HepG2 (cell line): ENCODE data around the gene KREMEN1. TPM values are rescaled to one million over a fixed set of nuclear protein-coding genes. Genes with fewer than 3 reads are reported as not detected.
A peak's percentile ranks its signal among the peaks of the same experiment; 100 is the strongest.

Experiments
- ATAC-seq: fragments of 200-7000 bp; cut with Tn5 transposase; 3 replicates; pipeline ENCODE4 v1.9.1; 2020; ENCODE audit warnings: mild to moderate bottlenecking, moderate library complexity
- BruUV-seq: library from RNA; stranded (reverse); fragments of 400-500 nt; replicated peaks from 2 replicates; lab custom pipeline; 2021; lab: Mats Ljungman, UMichigan
- CTCF ChIA-PET: fragments of 300-600 bp; formaldehyde crosslinking; extraction: SDS; loops from one replicate; lab custom pipeline; 2021; ENCODE audit warnings: low total read pairs, inconsistent platforms, low intra/inter-chr PET ratio; lab: Yijun Ruan, JAX
- POLR2A ChIA-PET: fragments of 350-600 bp; sonication (Branson Sonifier 250); formaldehyde crosslinking; loops from one replicate; lab custom pipeline; 2020; ENCODE audit warnings: antibody characterized with exemption, inconsistent platforms; lab: Yijun Ruan, JAX
- DNase-seq: peaks from one replicate; pipeline ENCODE4 v3.0.0-alpha.2; 2015; ENCODE audit warnings: low spot score
- FAIRE-seq: peaks from 3 replicates; lab custom pipeline; 2011; peaks lifted over from hg19 to GRCh38; lab: Jason Lieb, UNC
- H2AFZ ChIP-seq: one replicate; pipeline ENCODE4 v1.6.1; 2011; ENCODE audit warnings: low read length, inconsistent platforms
- H3K27ac ChIP-seq: fragments of 300-600 bp; 3 replicates; pipeline ENCODE4 v1.8.0; 2011; ENCODE audit warnings: mixed run types, mild to moderate bottlenecking, mixed read lengths, low read length, inconsistent platforms; ENCODE audit not compliant: insufficient read depth; ENCODE audit errors: extremely low read length
- H3K27me3 ChIP-seq, 2 experiments: fragments of 200-600 bp in 1 of 2; 2 replicates in 1 of 2; 3 replicates in 1 of 2; pipeline versions ENCODE4 v1.6.0 to v1.8.0; 2011; ENCODE audit warnings: low read length in 2 of 2, mild to moderate bottlenecking in 2 of 2, moderate library complexity in 2 of 2, inconsistent platforms in 1 of 2; ENCODE audit not compliant: insufficient read depth in 2 of 2, control insufficient read depth in 1 of 2
- H3K36me3 ChIP-seq, 2 experiments: fragments of 200-600 bp in 1 of 2; replicated peaks in 1 of 2; 2 replicates in 1 of 2; 3 replicates in 1 of 2; pipeline versions ENCODE4 v1.5.1 to v1.8.0; 2011; ENCODE audit warnings: low read length in 2 of 2, inconsistent platforms in 1 of 2; ENCODE audit not compliant: insufficient read depth in 2 of 2, control insufficient read depth in 1 of 2
- H3K4me1 ChIP-seq: 2 replicates; pipeline ENCODE4 v1.5.1; 2012; ENCODE audit warnings: low read length, inconsistent platforms; ENCODE audit not compliant: insufficient read depth
- H3K4me2 ChIP-seq: 2 replicates; pipeline ENCODE4 v1.6.0; 2011; ENCODE audit warnings: low read depth, low read length, inconsistent platforms
- H3K4me3 ChIP-seq, 3 experiments: fragments of 200-600 bp in 1 of 3; sonication (generic), shearing (Covaris generic) in 1 of 3; replicated peaks in 1 of 3; 2 replicates each; pipeline ENCODE4 v1.5.1; 2011 to 2016; ENCODE audit warnings: low read length in 3 of 3, inconsistent platforms in 2 of 3, low read depth in 2 of 3, mild to moderate bottlenecking in 2 of 3, control low read depth in 1 of 3, mixed read lengths in 1 of 3; ENCODE audit not compliant: insufficient read depth in 1 of 3
- H3K79me2 ChIP-seq: one replicate; pipeline ENCODE4 v1.6.1; 2011; ENCODE audit warnings: low read length, inconsistent platforms; ENCODE audit not compliant: insufficient read depth
- H3K9ac ChIP-seq: 2 replicates; pipeline ENCODE4 v1.6.0; 2011; ENCODE audit warnings: mild to moderate bottlenecking, low read depth, low read length, inconsistent platforms; ENCODE audit not compliant: insufficient read depth
- H3K9me3 ChIP-seq: 2 replicates; pipeline ENCODE4 v1.5.1; 2012; ENCODE audit warnings: mild to moderate bottlenecking, low read length
- H4K20me1 ChIP-seq: 2 replicates; pipeline ENCODE4 v1.6.0; 2011; ENCODE audit warnings: inconsistent platforms, mild to moderate bottlenecking, low read length, moderate library complexity; ENCODE audit not compliant: insufficient read depth
- ARNT ChIP-seq: fragments of 450-650 bp; IDR thresholded peaks from 2 replicates; pipeline ENCODE4 v1.6.1; 2017
- FOXP1 ChIP-seq, 2 experiments: fragments of 450-650 bp in 1 of 2; IDR thresholded peaks; 2 replicates each; pipeline ENCODE4 v1.6.1; 2017 to 2018; ENCODE audit warnings: antibody characterized with exemption in 1 of 2
- HNF4G ChIP-seq, 2 experiments: sonication (generic) in 1 of 2; formaldehyde crosslinking in 1 of 2; IDR thresholded peaks; 2 replicates each; pipeline versions ENCODE4 v1.4.0 to v1.6.1; 2011 to 2020; ENCODE audit warnings: borderline replicate concordance in 2 of 2, low read depth in 2 of 2, mild to moderate bottlenecking in 2 of 2, low read length in 1 of 2, missing genetic modification reagents in 1 of 2, moderate library complexity in 1 of 2
- MYC ChIP-seq: sonication (generic); formaldehyde crosslinking; IDR thresholded peaks from 2 replicates; pipeline ENCODE4 v1.9.0; 2021; ENCODE audit warnings: missing genetic modification reagents, borderline replicate concordance
- PPARG ChIP-seq: conservative IDR thresholded peaks from 2 replicates; pipeline ENCODE4 v1.6.1; 2016; ENCODE audit warnings: missing biosample characterization, missing genetic modification reagents
- RARA ChIP-seq: IDR thresholded peaks from 2 replicates; pipeline ENCODE4 v1.6.1; 2016; ENCODE audit warnings: missing genetic modification reagents, missing compliant biosample characterization
- RXRB ChIP-seq: IDR thresholded peaks from 2 replicates; pipeline ENCODE4 v1.6.1; 2016; ENCODE audit warnings: borderline replicate concordance, missing genetic modification reagents, missing compliant biosample characterization
- TEAD3 ChIP-seq: optimal IDR thresholded peaks from 2 replicates; pipeline ENCODE3; 2016; ENCODE audit warnings: borderline replicate concordance
- ZBTB33 ChIP-seq: sonication (generic); formaldehyde crosslinking; IDR thresholded peaks from 2 replicates; pipeline ENCODE4 v1.4.0; 2020; ENCODE audit warnings: missing genetic modification reagents
- ZNF331 ChIP-seq: sonication (generic); formaldehyde crosslinking; IDR thresholded peaks from 2 replicates; pipeline ENCODE4 v1.4.0; 2020; ENCODE audit warnings: missing genetic modification reagents
- ZNF354B ChIP-seq: sonication (generic); formaldehyde crosslinking; IDR thresholded peaks from 2 replicates; pipeline ENCODE4 v1.8.0; 2022; ENCODE audit warnings: mild to moderate bottlenecking, missing genetic modification reagents
- ZNF577 ChIP-seq: sonication (generic); formaldehyde crosslinking; IDR thresholded peaks from 2 replicates; pipeline ENCODE4 v1.4.0; 2020; ENCODE audit warnings: mild to moderate bottlenecking, low read depth, missing genetic modification reagents, borderline replicate concordance
- ZNF709 ChIP-seq: sonication (generic); formaldehyde crosslinking; IDR thresholded peaks from 2 replicates; pipeline ENCODE4 v1.5.0; 2020; ENCODE audit warnings: mild to moderate bottlenecking, missing genetic modification reagents
- ZNF790 ChIP-seq: sonication (generic); formaldehyde crosslinking; IDR thresholded peaks from 2 replicates; pipeline ENCODE4 v1.8.0; 2022; ENCODE audit warnings: missing genetic modification reagents, mild to moderate bottlenecking, borderline replicate concordance
- ZZZ3 ChIP-seq: sonication (generic); formaldehyde crosslinking; IDR thresholded peaks from 2 replicates; pipeline ENCODE4 v1.4.0; 2020; ENCODE audit warnings: missing genetic modification reagents, mild to moderate bottlenecking, borderline replicate concordance
- WGBS: methylation state at CpG from one replicate; pipeline ENCODE4 v1.1.6; 2017; ENCODE audit warnings: low lambda C conversion rate; 5-methylcytosine and 5-hydroxymethylcytosine counted together
- in situ Hi-C: cut with HindIII; loops from 2 replicates; pipeline ENCODE4 v1.10.0; 2017; ENCODE audit warnings: low pct_unique_long_range_greater_than_20kb; ENCODE audit not compliant: extremely low pct_ligation_motif_present
- intact Hi-C: fragments of 100-400 bp; cut with micrococcal nuclease; formaldehyde crosslinking; loops from one replicate; pipeline ENCODE4 v1.10.0; 2022; ENCODE audit not compliant: unreplicated experiment
- polyA plus RNA-seq, 8 experiments: library from polyadenylated mRNA; depleted of rRNA in 3 of 8; stranded (reverse) in 7 of 8; unstranded in 1 of 8; fragments of >200 nt; fragmentation: Illumina TruSeq in 4 of 8; extraction: Trizol in 4 of 8; gene quantifications; 2 replicates each; pipeline versions ENCODE4 v1.2.1 to v1.2.3, GENCODE V29; 2011 to 2016; ENCODE audit warnings: low read depth in 4 of 8, missing spikeins in 1 of 8, mixed read lengths in 1 of 8; ENCODE audit not compliant: insufficient read depth in 1 of 8
- total RNA-seq, 5 experiments: library from RNA; depleted of rRNA; stranded (reverse); fragments of >200 nt; fragmentation: Illumina TruSeq; extraction: Trizol; gene quantifications; 2 replicates each; pipeline ENCODE4 v1.2.3, GENCODE V29; 2016; ENCODE audit warnings: low read depth in 1 of 5
- TF ChIP-seq, protein P1 (sequence below): sonication (generic); formaldehyde crosslinking; IDR thresholded peaks from 2 replicates; pipeline ENCODE4 v1.9.0; 2021; ENCODE audit warnings: missing genetic modification reagents, borderline replicate concordance

The KREMEN1 gene
- total and polyA plus RNA-seq, 2 of the 13 experiments (the other 11 are each of a cell fraction or from before 2014, with no cell fraction given), result 9.8 to 13.8 TPM

DNA sequence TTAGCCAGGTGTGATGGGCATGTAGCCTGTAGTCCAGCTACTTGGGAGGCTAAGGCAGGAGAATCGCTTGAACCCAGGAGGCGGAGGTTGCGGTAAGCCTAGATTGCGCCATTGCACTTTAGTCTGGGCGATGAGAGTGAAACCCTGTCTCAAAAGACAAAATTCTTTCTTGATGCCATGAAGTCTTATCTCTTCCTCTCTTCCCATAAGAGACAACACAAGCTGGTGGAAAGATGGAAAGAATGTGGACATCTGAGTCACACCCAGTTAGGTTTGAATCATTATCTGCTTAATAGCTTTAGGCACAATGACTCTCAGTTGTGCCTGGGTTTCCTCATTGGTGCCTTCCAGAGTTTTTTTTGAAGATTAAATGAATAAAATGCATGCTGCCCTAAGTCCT lies 35.3 kb downstream of the KREMEN1 start:
- Histone ChIP-seq H3K27ac (no peak overlapping the region), H3K9ac (no peak overlapping the region), H3K4me3 (no peak overlapping the region), H3K27me3 (no peaks in the 10 kb centered on the region), H3K79me2 (no peaks in the 10 kb centered on the region), H3K4me1 (peaks cover 16% of the 10 kb centered on the region), H4K20me1 (no peaks in the 10 kb centered on the region), H2AFZ (no peak overlapping the region), H3K36me3 (no peaks in the 10 kb centered on the region), H3K9me3 (no peaks in the 10 kb centered on the region), H3K4me2 (no peak overlapping the region)
- intact Hi-C loops, result no loop called here
- in situ Hi-C loops, result no loop called here
- ATAC-seq (no peak), DNase-seq (no peak), FAIRE-seq (no peak)
- WGBS, result 96% methylated on average over 5 of the region's 5 CpGs
- BruUV-seq, result no TSS peak
- TF ChIP-seq ZNF709 (no peak), ZBTB33 (CRISPR knock-in tag) (peak; percentile 59; the same call in 1 of the 2 replicates), ZZZ3 (no peak)
- ChIA-PET CTCF (no interaction called here), POLR2A (no interaction called here)

GRCh38 chr22:29109822-29110221 lies 37.0 kb downstream of the KREMEN1 start:
- Histone ChIP-seq H3K4me1 (peaks cover 26% of the 10 kb centered on the region), H3K27me3 (no peaks in the 10 kb centered on the region), H3K4me3 (no peak overlapping the region), H2AFZ (no peak overlapping the region), H3K9me3 (no peaks in the 10 kb centered on the region), H4K20me1 (no peaks in the 10 kb centered on the region), H3K9ac (no peak overlapping the region), H3K36me3 (no peaks in the 10 kb centered on the region), H3K79me2 (no peaks in the 10 kb centered on the region), H3K4me2 (no peak overlapping the region), H3K27ac (no peak overlapping the region)
- FAIRE-seq (no peak), ATAC-seq (no peak), DNase-seq (no peak)
- 71% methylated on average over 4 of the region's 4 CpGs for WGBS
- ChIA-PET POLR2A (no interaction called here), CTCF (no interaction called here)
- no TSS peak for BruUV-seq
- intact Hi-C loops (no loop called here), in situ Hi-C loops (no loop called here)
- TF ChIP-seq ZNF354B (CRISPR knock-in tag) (no peak), RARA (CRISPR knock-in tag) (peak; percentile 63), ZNF577 (CRISPR knock-in tag) (no peak), HNF4G (IDR thresholded peaks at IDR 0.05; ENCODE audit: borderline replicate concordance, low read depth, low read length) (no peak), HNF4G (CRISPR knock-in tag; IDR thresholded peaks at IDR 0.05; ENCODE audit: borderline replicate concordance, low read depth) (no peak), ARNT (no peak), ZNF790 (CRISPR knock-in tag) (no peak), MYC (no peak), FOXP1 (IDR thresholded peaks at IDR 0.05) (no peak), FOXP1 (CRISPR knock-in tag; IDR thresholded peaks at IDR 0.05) (0 out of 2 replicates have a peak, but pooled peaks have one; percentile 26), ZNF331 (peak; percentile 44; the same call in 1 of the 2 replicates), RXRB (CRISPR knock-in tag) (0 out of 2 replicates have a peak, but pooled peaks have one; percentile 37), PPARG (CRISPR knock-in tag) (0 out of 2 replicates have a peak, but pooled peaks have one; percentile 33), TEAD3 (no peak)
- TF ChIP-seq, protein P1, sequence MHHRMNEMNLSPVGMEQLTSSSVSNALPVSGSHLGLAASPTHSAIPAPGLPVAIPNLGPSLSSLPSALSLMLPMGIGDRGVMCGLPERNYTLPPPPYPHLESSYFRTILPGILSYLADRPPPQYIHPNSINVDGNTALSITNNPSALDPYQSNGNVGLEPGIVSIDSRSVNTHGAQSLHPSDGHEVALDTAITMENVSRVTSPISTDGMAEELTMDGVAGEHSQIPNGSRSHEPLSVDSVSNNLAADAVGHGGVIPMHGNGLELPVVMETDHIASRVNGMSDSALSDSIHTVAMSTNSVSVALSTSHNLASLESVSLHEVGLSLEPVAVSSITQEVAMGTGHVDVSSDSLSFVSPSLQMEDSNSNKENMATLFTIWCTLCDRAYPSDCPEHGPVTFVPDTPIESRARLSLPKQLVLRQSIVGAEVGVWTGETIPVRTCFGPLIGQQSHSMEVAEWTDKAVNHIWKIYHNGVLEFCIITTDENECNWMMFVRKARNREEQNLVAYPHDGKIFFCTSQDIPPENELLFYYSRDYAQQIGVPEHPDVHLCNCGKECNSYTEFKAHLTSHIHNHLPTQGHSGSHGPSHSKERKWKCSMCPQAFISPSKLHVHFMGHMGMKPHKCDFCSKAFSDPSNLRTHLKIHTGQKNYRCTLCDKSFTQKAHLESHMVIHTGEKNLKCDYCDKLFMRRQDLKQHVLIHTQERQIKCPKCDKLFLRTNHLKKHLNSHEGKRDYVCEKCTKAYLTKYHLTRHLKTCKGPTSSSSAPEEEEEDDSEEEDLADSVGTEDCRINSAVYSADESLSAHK (CRISPR knock-in tag), result no peak
